Measurements from ENCODE around the gene DUSP5. TPM values are rescaled to one million over a fixed set of nuclear protein-coding genes. Genes with fewer than 3 reads are reported as not detected.

DUSP5 gene
- total RNA-seq, 1 donor from 2014 or later = 8.7 TPM

DNA sequence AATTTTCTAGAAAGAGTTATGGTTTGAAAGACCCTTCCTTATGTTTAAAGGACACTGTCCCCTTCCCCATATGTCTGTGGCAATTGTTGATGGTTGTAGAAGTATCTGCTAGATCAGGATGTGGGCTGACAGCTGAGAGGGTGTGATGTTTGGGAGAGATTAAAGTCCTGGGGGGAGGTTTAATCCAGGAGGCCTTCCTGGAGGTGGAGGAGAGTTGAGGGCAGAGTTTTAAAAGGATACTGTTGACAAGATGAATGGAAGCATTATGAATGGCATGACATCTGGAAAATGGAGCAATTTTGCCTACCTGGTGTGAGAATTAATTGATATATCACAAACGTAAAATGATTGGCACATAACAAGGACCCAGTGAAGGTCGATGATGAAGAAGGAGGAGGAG lies 36.9 kb downstream of the DUSP5 start:
- Mint-ChIP-seq H3K36me3 (ENCODE audit: low read depth) (no peaks in the 10 kb centered on the region), H3K27me3 (ENCODE audit: low read depth) (no peaks in the 10 kb centered on the region), H3K4me1 (ENCODE audit: low read depth) (peaks cover 24% of the 10 kb centered on the region), H3K4me3 (ENCODE audit: unreplicated experiment) (no peak overlapping the region), H3K27ac (ENCODE audit: unreplicated experiment) (no peak overlapping the region), H3K9me3 (ENCODE audit: low read depth) (no peaks in the 10 kb centered on the region)
- TF ChIP-seq, protein P1, sequence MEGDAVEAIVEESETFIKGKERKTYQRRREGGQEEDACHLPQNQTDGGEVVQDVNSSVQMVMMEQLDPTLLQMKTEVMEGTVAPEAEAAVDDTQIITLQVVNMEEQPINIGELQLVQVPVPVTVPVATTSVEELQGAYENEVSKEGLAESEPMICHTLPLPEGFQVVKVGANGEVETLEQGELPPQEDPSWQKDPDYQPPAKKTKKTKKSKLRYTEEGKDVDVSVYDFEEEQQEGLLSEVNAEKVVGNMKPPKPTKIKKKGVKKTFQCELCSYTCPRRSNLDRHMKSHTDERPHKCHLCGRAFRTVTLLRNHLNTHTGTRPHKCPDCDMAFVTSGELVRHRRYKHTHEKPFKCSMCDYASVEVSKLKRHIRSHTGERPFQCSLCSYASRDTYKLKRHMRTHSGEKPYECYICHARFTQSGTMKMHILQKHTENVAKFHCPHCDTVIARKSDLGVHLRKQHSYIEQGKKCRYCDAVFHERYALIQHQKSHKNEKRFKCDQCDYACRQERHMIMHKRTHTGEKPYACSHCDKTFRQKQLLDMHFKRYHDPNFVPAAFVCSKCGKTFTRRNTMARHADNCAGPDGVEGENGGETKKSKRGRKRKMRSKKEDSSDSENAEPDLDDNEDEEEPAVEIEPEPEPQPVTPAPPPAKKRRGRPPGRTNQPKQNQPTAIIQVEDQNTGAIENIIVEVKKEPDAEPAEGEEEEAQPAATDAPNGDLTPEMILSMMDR (IDR thresholded peaks at IDR 0.05) = no peak
- no peak for DNase-seq (ENCODE audit: low spot score)

DNA sequence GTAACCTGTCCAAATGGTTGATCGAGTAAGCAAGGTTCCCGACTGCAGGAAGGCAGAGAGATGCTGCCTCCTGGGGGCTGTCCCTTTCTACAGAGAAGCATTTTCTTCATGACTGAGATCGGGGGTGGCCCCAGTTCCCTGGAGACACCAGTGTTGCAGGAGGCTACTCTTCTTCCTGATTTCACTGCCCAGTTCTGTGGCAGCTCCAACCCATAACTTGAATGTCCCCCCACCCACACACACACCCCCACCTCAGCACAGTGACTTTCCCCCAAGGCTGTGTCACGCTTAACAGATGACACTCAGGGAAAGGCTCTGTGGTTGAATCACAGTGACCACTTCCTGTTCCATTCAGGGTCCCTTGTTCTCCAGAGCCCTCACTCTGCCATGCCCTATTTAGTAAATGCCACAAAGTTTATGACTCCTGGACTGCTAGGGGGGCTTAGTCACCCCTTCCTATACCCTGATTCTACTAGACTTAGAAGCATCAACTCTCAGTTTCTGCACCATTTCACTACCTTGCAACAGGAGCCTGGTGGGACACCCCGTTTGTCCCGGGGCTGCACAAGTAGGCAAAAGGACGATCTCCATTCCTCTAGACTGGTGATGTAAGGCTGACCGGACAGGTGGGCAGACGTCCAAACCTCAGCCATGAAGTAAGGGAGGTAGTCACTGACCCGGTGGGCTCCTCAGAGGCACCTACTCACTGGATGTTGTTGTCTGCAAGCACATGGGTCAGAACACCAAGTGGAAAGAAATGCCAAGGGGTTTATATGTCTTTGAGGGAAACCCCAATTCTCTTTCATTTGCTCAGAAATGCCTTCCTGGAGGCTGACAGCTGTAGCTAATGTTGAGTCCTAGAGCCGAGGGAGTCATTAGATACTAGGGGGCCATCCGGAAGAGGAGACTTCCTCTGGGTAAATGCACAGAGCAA lies 38.5 kb downstream of the DUSP5 start:
- Mint-ChIP-seq H3K4me3 (ENCODE audit: unreplicated experiment) (no peak overlapping the region), H3K27me3 (ENCODE audit: low read depth) (no peaks in the 10 kb centered on the region), H3K4me1 (ENCODE audit: low read depth) (peaks cover 11% of the 10 kb centered on the region), H3K9me3 (ENCODE audit: low read depth) (no peaks in the 10 kb centered on the region), H3K36me3 (ENCODE audit: low read depth) (no peaks in the 10 kb centered on the region), H3K27ac (ENCODE audit: unreplicated experiment) (peak overlapping the region; percentile 71)
- no peak for DNase-seq (ENCODE audit: low spot score)
- TF ChIP-seq, protein P1 (IDR thresholded peaks at IDR 0.05) = peak; percentile 70

DNA sequence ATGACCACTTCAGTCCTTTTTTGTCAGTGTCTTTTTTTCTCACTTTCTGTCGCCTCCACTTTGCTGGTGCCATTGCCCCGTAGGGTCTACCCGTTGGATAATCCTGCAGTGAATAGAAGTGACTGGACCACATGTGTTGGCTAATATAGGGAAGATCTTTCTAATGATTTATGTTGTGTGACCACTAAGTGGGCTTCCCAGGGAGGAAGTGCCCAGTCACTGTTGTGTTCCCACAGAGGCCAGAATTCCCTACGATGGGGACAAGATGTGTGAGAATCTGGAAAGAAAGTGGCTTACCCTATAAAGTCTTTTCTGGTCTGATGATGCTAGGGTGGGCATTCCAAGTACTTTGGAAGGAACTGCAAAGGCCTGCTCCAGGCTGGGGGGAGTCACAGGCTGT lies 41.4 kb downstream of the DUSP5 start:
- TF ChIP-seq, protein P1 (IDR thresholded peaks at IDR 0.05) = no peak
- no peaks in the 10 kb centered on the region for H3K9me3 Mint-ChIP-seq (ENCODE audit: low read depth)
- H3K27ac Mint-ChIP-seq (ENCODE audit: unreplicated experiment) = no peak overlapping the region
- no peaks in the 10 kb centered on the region for H3K27me3 Mint-ChIP-seq (ENCODE audit: low read depth)
- no peaks in the 10 kb centered on the region for H3K36me3 Mint-ChIP-seq (ENCODE audit: low read depth)
- H3K4me1 Mint-ChIP-seq (ENCODE audit: low read depth) = peaks cover 11% of the 10 kb centered on the region
- H3K4me3 Mint-ChIP-seq (ENCODE audit: unreplicated experiment) = no peak overlapping the region
- no peak for DNase-seq (ENCODE audit: low spot score)

DNA sequence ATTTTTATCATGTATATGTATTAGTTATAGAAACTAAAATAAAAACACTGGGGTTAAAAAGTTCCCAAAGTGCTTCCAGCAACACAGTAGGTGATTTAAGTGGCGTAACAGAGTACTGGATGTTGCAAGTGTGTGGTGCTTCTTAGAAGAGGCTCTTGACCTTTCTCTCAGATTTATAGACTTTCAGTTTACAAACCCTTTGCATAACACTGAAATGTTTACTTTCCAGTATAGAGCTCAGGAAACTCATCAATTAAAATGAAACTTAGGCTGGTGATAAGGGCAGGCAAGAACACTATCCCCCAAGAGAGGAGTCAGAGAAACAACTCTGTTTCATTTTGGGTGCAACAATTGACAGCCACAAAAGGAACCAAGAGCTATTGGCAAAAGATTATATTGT lies 42.3 kb downstream of the DUSP5 start:
- Mint-ChIP-seq H3K27ac (ENCODE audit: unreplicated experiment) (no peak overlapping the region), H3K36me3 (ENCODE audit: low read depth) (no peaks in the 10 kb centered on the region), H3K4me1 (ENCODE audit: low read depth) (peaks cover 11% of the 10 kb centered on the region), H3K9me3 (ENCODE audit: low read depth) (no peaks in the 10 kb centered on the region), H3K27me3 (ENCODE audit: low read depth) (no peaks in the 10 kb centered on the region), H3K4me3 (ENCODE audit: unreplicated experiment) (no peak overlapping the region)
- TF ChIP-seq, protein P1 (IDR thresholded peaks at IDR 0.05) = no peak
- no peak for DNase-seq (ENCODE audit: low spot score)

DNA sequence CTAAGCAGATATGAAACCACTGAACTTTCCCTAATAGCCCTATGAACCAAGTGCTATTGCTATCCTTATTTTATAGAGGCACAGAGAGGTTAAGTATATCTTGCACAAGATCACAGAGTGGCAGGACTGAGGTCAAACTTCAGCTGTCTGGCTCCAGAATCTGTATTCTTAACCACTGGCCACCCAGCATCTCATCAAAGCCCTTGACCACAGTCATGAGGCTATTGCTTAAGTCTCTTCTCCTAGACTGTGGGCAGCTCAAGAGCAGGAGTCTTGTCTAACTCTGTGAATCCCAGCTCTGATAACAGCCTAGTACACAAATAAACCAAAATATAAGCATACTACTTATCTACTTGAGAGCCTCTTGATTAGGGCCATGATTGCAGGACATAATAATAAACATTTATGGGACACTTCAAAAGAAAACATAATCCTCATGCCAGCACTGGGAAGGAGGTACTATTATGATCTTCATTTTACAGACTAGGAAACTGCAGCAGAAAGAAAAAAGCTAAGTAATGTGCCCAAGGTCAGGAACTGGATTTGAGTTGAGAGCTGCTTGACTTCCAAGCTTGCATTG lies 47.3 kb downstream of the DUSP5 start:
- Mint-ChIP-seq H3K36me3 (ENCODE audit: low read depth) (no peaks in the 10 kb centered on the region), H3K27ac (ENCODE audit: unreplicated experiment) (no peak overlapping the region), H3K9me3 (ENCODE audit: low read depth) (no peaks in the 10 kb centered on the region), H3K27me3 (ENCODE audit: low read depth) (peaks cover 2% of the 10 kb centered on the region), H3K4me1 (ENCODE audit: low read depth) (peaks cover 4% of the 10 kb centered on the region), H3K4me3 (ENCODE audit: unreplicated experiment) (no peak overlapping the region)
- no peak for DNase-seq (ENCODE audit: low spot score)
- TF ChIP-seq, protein P1 (IDR thresholded peaks at IDR 0.05) = no peak
